Measurements from ENCODE around the gene RPS6KA2. TPM values are rescaled to one million over a fixed set of nuclear protein-coding genes. Genes with fewer than 3 reads are reported as not detected.

RPS6KA2 gene
- polyA plus RNA-seq, 1 experiment, result 70.9 TPM

DNA sequence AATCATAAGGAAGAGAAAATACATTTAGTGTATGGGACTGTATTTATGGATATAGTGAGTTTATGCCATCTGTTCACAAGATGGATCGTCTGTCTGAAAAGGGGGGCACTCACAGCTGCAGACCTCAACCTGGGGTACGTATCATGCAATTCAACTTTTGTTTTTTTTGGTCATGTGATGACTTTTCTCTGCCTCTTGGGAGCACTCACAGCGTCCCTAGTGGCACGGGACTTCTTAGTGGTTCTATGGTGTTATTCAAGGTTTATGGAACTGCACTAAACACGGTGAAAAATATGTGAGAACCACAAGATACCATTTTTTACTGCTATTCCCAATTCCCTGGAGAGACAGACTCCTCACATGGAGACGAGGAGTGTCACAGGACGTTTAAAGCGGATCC is 183.9 kb downstream of the RPS6KA2 start:
- TF ChIP-seq, protein P1, sequence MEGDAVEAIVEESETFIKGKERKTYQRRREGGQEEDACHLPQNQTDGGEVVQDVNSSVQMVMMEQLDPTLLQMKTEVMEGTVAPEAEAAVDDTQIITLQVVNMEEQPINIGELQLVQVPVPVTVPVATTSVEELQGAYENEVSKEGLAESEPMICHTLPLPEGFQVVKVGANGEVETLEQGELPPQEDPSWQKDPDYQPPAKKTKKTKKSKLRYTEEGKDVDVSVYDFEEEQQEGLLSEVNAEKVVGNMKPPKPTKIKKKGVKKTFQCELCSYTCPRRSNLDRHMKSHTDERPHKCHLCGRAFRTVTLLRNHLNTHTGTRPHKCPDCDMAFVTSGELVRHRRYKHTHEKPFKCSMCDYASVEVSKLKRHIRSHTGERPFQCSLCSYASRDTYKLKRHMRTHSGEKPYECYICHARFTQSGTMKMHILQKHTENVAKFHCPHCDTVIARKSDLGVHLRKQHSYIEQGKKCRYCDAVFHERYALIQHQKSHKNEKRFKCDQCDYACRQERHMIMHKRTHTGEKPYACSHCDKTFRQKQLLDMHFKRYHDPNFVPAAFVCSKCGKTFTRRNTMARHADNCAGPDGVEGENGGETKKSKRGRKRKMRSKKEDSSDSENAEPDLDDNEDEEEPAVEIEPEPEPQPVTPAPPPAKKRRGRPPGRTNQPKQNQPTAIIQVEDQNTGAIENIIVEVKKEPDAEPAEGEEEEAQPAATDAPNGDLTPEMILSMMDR (IDR thresholded peaks at IDR 0.05; ENCODE audit: low read depth, low read length), result no peak
- Histone ChIP-seq H3K27me3 (ENCODE audit: control insufficient read depth, insufficient read depth, low read length) (no peaks in the 10 kb centered on the region), H3K4me3 (ENCODE audit: low read depth, low read length) (no peak overlapping the region), H3K9me3 (ENCODE audit: control insufficient read depth, insufficient read depth, low read length) (no peaks in the 10 kb centered on the region), H3K27ac (ENCODE audit: low read depth, low read length) (no peak overlapping the region)
- DNase-seq (ENCODE audit: low read depth, low spot score), result no peak
- ChIA-PET POLR2A (no interaction called here), CTCF (no interaction called here)

DNA sequence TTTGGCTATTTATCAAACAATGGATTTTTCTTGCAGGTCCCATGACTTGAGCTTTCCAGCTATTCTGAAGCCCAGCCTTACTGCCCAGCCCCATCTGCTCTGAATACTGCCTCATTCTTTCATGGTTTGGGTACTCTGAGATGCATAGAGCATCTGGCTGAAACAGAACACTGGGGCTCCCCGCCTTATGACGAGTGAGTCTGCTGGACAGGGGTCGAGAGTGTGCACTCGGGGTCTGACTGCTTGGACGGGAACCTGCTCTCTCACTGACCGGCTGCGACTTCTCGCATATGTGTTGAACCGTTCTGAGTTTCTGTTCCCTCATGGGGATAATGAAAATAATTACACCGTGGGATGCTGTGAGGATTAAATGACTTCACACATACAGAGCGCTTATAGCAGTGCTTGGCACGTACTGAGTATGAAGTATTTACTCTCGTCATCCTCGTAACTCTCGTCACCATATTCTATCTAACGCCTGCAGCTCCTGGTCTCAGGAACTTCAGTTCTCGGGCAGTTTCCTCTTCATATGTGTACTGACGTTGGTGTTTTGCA is 184.8 kb downstream of the RPS6KA2 start:
- no peak overlapping the region for H3K4me3 ChIP-seq (ENCODE audit: low read depth, low read length)
- DNase-seq (ENCODE audit: low read depth, low spot score), result no peak
- H3K9me3 ChIP-seq (ENCODE audit: control insufficient read depth, insufficient read depth, low read length), result no peaks in the 10 kb centered on the region
- ChIA-PET CTCF (no interaction called here), POLR2A (interaction anchor here (0.6 kb wide), 1 partner anchor 43 kb away, joined by 6 read pairs; no protein-coding TSS in a partner anchor)
- TF ChIP-seq, protein P1 (IDR thresholded peaks at IDR 0.05; ENCODE audit: low read depth, low read length), result no peak
- no peaks in the 10 kb centered on the region for H3K27me3 ChIP-seq (ENCODE audit: control insufficient read depth, insufficient read depth, low read length)
- H3K27ac ChIP-seq (ENCODE audit: low read depth, low read length), result no peak overlapping the region

DNA sequence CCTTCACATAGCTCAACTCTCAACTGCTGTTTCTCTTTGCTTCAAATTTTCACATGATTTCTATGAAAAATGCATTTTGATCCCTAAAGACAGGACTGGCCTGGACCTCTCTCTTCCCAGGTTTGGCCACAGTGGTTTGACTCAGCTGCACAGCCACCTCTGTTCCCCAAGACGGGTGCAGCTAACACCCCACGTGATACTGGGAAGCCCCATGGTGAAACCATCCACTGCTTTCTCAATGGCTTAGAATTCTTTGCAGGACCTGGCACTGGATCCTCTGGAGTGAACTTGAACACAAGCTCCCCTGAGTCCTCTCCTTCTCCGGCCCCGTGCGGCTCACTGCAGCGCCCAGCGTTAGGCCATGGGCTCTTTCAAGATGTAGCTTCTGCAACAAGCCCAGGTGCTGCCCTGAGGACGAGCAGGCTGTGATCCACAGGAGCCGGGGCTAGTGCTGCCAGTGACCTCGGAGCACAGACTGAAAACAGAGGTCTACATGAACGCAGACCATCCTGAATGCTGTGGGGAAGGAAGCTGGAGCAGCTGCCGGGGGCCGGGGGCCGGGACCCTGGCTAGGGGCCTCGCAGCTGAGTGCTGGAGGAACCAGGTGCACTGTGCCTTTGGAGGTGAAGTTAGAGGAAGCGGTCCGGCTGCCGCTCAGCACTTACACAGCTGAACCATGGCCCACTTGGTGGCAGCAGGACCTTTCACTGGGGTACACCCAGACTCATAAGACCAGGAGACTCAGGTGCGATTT is 185.5 kb downstream of the RPS6KA2 start:
- POLR2A ChIA-PET, result interaction anchor here (0.6 kb wide), 1 partner anchor 42 kb away, joined by 6 read pairs; no protein-coding TSS in a partner anchor
- H3K27ac ChIP-seq (ENCODE audit: low read depth, low read length), result no peak overlapping the region
- no peaks in the 10 kb centered on the region for H3K27me3 ChIP-seq (ENCODE audit: control insufficient read depth, insufficient read depth, low read length)
- no peak for DNase-seq (ENCODE audit: low read depth, low spot score)
- no peak overlapping the region for H3K4me3 ChIP-seq (ENCODE audit: low read depth, low read length)
- CTCF ChIA-PET, result interaction anchor here (0.6 to 1.1 kb wide), 2 partner anchors 24 to 39 kb away, joined by 3 to 4 read pairs; no protein-coding TSS in a partner anchor
- no peaks in the 10 kb centered on the region for H3K9me3 ChIP-seq (ENCODE audit: control insufficient read depth, insufficient read depth, low read length)
- TF ChIP-seq, protein P1 (IDR thresholded peaks at IDR 0.05; ENCODE audit: low read depth, low read length), result no peak

DNA sequence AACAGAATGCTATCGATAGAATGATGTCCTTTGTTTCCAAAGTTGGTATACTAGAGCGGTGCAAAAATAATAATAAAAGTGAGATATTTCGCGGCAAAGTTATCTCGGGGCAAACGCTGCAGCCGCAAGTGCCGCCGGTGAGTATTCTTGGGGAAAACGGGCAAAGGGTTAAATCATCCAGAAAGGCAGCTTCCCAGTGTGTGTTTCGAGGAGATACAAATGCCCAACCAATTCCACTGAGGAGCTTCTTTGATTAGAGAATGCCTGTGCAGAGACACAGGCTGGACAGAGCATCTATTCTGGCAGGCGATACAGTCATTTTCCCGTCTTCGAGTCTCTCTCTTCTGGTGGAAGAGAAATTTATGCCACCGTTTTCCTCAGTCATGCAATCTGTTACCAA is 186.3 kb downstream of the RPS6KA2 start:
- Histone ChIP-seq H3K4me3 (ENCODE audit: low read depth, low read length) (no peak overlapping the region), H3K27me3 (ENCODE audit: control insufficient read depth, insufficient read depth, low read length) (no peaks in the 10 kb centered on the region), H3K9me3 (ENCODE audit: control insufficient read depth, insufficient read depth, low read length) (no peaks in the 10 kb centered on the region), H3K27ac (ENCODE audit: low read depth, low read length) (no peak overlapping the region)
- no peak for DNase-seq (ENCODE audit: low read depth, low spot score)
- CTCF ChIA-PET, result interaction anchor here (0.6 to 1.1 kb wide), 2 partner anchors 25 to 40 kb away, joined by 3 to 4 read pairs; no protein-coding TSS in a partner anchor
- TF ChIP-seq, protein P1 (IDR thresholded peaks at IDR 0.05; ENCODE audit: low read depth, low read length), result no peak
- POLR2A ChIA-PET, result no interaction called here

DNA sequence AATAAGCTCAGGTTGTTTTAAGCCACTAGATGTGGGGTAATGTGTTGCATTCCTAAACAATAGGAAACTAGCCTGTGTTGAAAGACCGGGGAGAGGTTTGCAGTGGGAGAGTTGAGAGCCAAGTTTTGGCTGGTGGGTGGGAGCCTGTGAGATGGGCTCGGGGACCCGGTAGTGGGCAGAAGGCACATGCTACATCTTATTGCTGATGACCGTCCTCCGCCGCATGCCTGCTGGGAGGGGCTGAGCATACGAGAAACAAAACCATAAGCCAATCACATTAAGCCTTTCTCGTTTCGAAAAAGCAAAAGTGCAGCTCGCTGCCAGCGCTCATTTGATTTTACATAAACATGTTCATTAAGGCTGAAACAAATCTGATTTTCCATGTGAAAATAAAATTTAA is 186.9 kb downstream of the RPS6KA2 start:
- ChIA-PET POLR2A (no interaction called here), CTCF (no interaction called here)
- H3K9me3 ChIP-seq (ENCODE audit: control insufficient read depth, insufficient read depth, low read length), result no peaks in the 10 kb centered on the region
- no peak overlapping the region for H3K27ac ChIP-seq (ENCODE audit: low read depth, low read length)
- no peak for DNase-seq (ENCODE audit: low read depth, low spot score)
- TF ChIP-seq, protein P1 (IDR thresholded peaks at IDR 0.05; ENCODE audit: low read depth, low read length), result no peak
- H3K4me3 ChIP-seq (ENCODE audit: low read depth, low read length), result no peak overlapping the region
- H3K27me3 ChIP-seq (ENCODE audit: control insufficient read depth, insufficient read depth, low read length), result no peaks in the 10 kb centered on the region

All from AG04450 (cell line).